HepG2 (cell line): Measurements from ENCODE around the gene SLC35D2. TPM values are rescaled to one million over a fixed set of nuclear protein-coding genes. Genes with fewer than 3 reads are reported as not detected.

Experiments
- ARNTL ChIP-seq: sonication (generic); formaldehyde crosslinking; IDR thresholded peaks from 2 replicates; pipeline ENCODE4 v1.4.0; 2020; ENCODE audit warnings: mild to moderate bottlenecking, missing genetic modification reagents
- BCLAF1 ChIP-seq: fragments of 450-650 bp; IDR thresholded peaks from 2 replicates; pipeline ENCODE4 v1.6.1; 2017; ENCODE audit warnings: mild to moderate bottlenecking
- EED ChIP-seq: sonication (generic); formaldehyde crosslinking; IDR thresholded peaks from 2 replicates; pipeline ENCODE4 v1.5.0; 2020; ENCODE audit warnings: mild to moderate bottlenecking, missing genetic modification reagents
- FOXA1 ChIP-seq, 2 experiments: fragments of 450-650 bp in 1 of 2; sonication (generic) in 1 of 2; formaldehyde crosslinking in 1 of 2; IDR thresholded peaks; 2 replicates each; pipeline versions ENCODE4 v1.4.0 to v1.6.1; 2016 to 2020; ENCODE audit warnings: missing genetic modification reagents in 1 of 2
- GABPA ChIP-seq, 2 experiments: IDR thresholded peaks; 2 replicates each; pipeline ENCODE4 v1.6.1; 2011 to 2016; ENCODE audit warnings: low read depth in 2 of 2, low read length in 1 of 2, missing biosample characterization in 1 of 2, missing genetic modification characterization in 1 of 2
- MLLT10 ChIP-seq: sonication (generic); formaldehyde crosslinking; IDR thresholded peaks from 2 replicates; pipeline ENCODE4 v1.4.0; 2020; ENCODE audit warnings: missing genetic modification reagents
- NCOA2 ChIP-seq: sonication (generic); formaldehyde crosslinking; IDR thresholded peaks from 2 replicates; pipeline ENCODE4 v1.8.0; 2022; ENCODE audit warnings: inconsistent platforms
- RFX1 ChIP-seq: fragments of 450-650 bp; IDR thresholded peaks from 2 replicates; pipeline ENCODE4 v1.6.1; 2017
- SP140L ChIP-seq: sonication (generic); formaldehyde crosslinking; IDR thresholded peaks from 2 replicates; pipeline ENCODE4 v1.4.0; 2020; ENCODE audit warnings: missing genetic modification reagents, borderline replicate concordance
- SRSF4 ChIP-seq: fragments of 200-400 bp; formaldehyde crosslinking; IDR thresholded peaks from one replicate; pipeline ENCODE4 v1.6.1; 2018; ENCODE audit warnings: mild to moderate bottlenecking, low read depth, low read length, moderate library complexity; ENCODE audit not compliant: poor library complexity, severe bottlenecking
- TGIF2 ChIP-seq: IDR thresholded peaks from 2 replicates; pipeline ENCODE4 v1.6.1; 2016; ENCODE audit warnings: control low read depth, missing compliant biosample characterization
- ZBTB34 ChIP-seq: sonication (generic); formaldehyde crosslinking; IDR thresholded peaks from 2 replicates; pipeline ENCODE4 v1.8.0; 2022; ENCODE audit warnings: mild to moderate bottlenecking, missing genetic modification reagents
- ZBTB46 ChIP-seq: sonication (generic); formaldehyde crosslinking; IDR thresholded peaks from 2 replicates; pipeline ENCODE4 v1.4.0; 2020; ENCODE audit warnings: mild to moderate bottlenecking, missing genetic modification reagents, borderline replicate concordance
- ZKSCAN1 ChIP-seq: fragments of 150-350 bp; IDR thresholded peaks from 2 replicates; pipeline ENCODE4 v1.6.1; 2014; ENCODE audit warnings: low read length
- ZNF225 ChIP-seq: sonication (generic); formaldehyde crosslinking; IDR thresholded peaks from 2 replicates; pipeline ENCODE4 v1.4.0; 2020; ENCODE audit warnings: mild to moderate bottlenecking, missing genetic modification reagents
- ZNF614 ChIP-seq: IDR thresholded peaks from 2 replicates; pipeline ENCODE4 v1.6.1; 2018; ENCODE audit warnings: missing biosample characterization, missing genetic modification reagents, inconsistent platforms, borderline replicate concordance
- ZNF629 ChIP-seq: sonication (generic); formaldehyde crosslinking; conservative IDR thresholded peaks from 2 replicates; pipeline ENCODE4 v1.5.0; 2020; ENCODE audit warnings: missing genetic modification reagents
- polyA plus RNA-seq, 8 experiments: library from polyadenylated mRNA; depleted of rRNA in 3 of 8; stranded (reverse) in 7 of 8; unstranded in 1 of 8; fragments of >200 nt; fragmentation: Illumina TruSeq in 4 of 8; extraction: Trizol in 4 of 8; gene quantifications; 2 replicates each; pipeline versions ENCODE4 v1.2.1 to v1.2.3, GENCODE V29; 2011 to 2016; ENCODE audit warnings: low read depth in 4 of 8, missing spikeins in 1 of 8, mixed read lengths in 1 of 8; ENCODE audit not compliant: insufficient read depth in 1 of 8
- total RNA-seq, 5 experiments: library from RNA; depleted of rRNA; stranded (reverse); fragments of >200 nt; fragmentation: Illumina TruSeq; extraction: Trizol; gene quantifications; 2 replicates each; pipeline ENCODE4 v1.2.3, GENCODE V29; 2016; ENCODE audit warnings: low read depth in 1 of 5
- TF ChIP-seq, protein P1 (sequence below): IDR thresholded peaks from 2 replicates; pipeline ENCODE4 v1.6.1; 2016
- TF ChIP-seq, protein P2 (sequence below): IDR thresholded peaks from 2 replicates; pipeline ENCODE4 v1.6.1; 2016; ENCODE audit warnings: low read depth

The SLC35D2 gene
- total and polyA plus RNA-seq, 2 of the 13 experiments (the other 11 are each of a cell fraction or from before 2014, with no cell fraction given) = 96.2 to 103 TPM

DNA sequence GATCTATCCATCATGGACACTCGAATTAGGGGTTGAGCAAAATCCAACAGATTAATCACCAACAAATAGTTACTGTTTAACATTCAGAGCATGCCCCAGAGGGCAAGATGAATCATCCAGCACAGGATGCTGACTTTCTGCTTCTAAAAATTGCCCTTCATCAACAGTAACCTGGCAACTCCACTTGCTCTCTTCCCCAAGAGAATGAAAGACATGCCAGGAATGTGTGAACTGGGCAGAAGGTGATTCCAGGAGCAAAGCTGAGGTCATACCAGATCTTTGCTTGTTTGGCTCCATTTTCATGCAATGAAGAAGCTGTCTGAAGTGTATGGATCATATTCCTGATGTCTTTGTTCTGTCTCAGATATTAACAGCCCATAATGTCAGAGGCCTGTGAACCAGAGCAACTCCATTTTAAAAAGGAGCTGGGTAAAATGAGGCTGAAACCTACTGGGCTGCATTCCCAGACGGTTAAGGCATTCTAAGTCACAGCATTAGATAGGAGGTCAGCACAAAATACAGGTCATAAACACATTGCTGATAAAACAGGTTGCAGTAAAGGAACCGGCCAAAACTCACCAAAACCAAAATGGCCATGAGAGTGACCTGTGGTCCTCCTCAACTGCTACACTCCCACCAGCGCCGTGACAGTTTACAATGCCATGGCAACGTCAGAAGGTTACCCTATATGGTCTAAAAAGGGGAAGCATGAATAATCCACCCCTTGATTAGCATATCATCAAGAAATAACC lies 37.1 kb upstream of the SLC35D2 start (continued):
- TF ChIP-seq BCLAF1 (no peak), EED (CRISPR knock-in tag) (no peak), ZKSCAN1 (no peak), ZNF225 (CRISPR knock-in tag) (no peak), MLLT10 (no peak), ZNF629 (no peak), FOXA1 (IDR thresholded peaks at IDR 0.05) (no peak), FOXA1 (CRISPR knock-in tag; IDR thresholded peaks at IDR 0.05) (peak; percentile 58), RFX1 (peak; percentile 80), NCOA2 (CRISPR knock-in tag) (peak; percentile 84), TGIF2 (peak; percentile 76; the same call in 1 of the 2 replicates), SP140L (CRISPR knock-in tag) (no peak), SRSF4 (no peak), ZNF614 (CRISPR knock-in tag) (peak; percentile 93; the same call in 1 of the 2 replicates), ARNTL (CRISPR knock-in tag) (no peak), GABPA (IDR thresholded peaks at IDR 0.05; ENCODE audit: low read depth, low read length) (no peak), GABPA (CRISPR knock-in tag; IDR thresholded peaks at IDR 0.05; ENCODE audit: low read depth) (peak; percentile 61), ZBTB46 (CRISPR knock-in tag) (no peak), ZBTB34 (CRISPR knock-in tag) (peak; percentile 71; the same call in 1 of the 2 replicates)
- TF ChIP-seq, protein P1, sequence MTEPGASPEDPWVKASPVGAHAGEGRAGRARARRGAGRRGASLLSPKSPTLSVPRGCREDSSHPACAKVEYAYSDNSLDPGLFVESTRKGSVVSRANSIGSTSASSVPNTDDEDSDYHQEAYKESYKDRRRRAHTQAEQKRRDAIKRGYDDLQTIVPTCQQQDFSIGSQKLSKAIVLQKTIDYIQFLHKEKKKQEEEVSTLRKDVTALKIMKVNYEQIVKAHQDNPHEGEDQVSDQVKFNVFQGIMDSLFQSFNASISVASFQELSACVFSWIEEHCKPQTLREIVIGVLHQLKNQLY (CRISPR knock-in tag) = peak; percentile 72
- TF ChIP-seq, protein P2, sequence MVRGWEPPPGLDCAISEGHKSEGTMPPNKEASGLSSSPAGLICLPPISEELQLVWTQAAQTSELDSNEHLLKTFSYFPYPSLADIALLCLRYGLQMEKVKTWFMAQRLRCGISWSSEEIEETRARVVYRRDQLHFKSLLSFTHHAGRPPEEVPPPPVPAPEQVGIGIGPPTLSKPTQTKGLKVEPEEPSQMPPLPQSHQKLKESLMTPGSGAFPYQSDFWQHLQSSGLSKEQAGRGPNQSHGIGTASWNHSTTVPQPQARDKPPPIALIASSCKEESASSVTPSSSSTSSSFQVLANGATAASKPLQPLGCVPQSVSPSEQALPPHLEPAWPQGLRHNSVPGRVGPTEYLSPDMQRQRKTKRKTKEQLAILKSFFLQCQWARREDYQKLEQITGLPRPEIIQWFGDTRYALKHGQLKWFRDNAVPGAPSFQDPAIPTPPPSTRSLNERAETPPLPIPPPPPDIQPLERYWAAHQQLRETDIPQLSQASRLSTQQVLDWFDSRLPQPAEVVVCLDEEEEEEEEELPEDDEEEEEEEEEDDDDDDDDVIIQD (CRISPR knock-in tag) = peak; percentile 58; the same call in 1 of the 2 replicates
